ENCODE measurements around the gene PROB1. TPM values are rescaled to one million over a fixed set of nuclear protein-coding genes. Genes with fewer than 3 reads are reported as not detected.
"Not testable (repeated sequence)": the region's sequence is repeated elsewhere in the genome, so short reads cannot be mapped to it uniquely, and the experiment has no call there.

The PROB1 gene
- total RNA-seq, 1 donor from 2014 or later, result 7.3 TPM

GRCh38 chr5:139392324-139392677 lies 2.6 kb downstream of the PROB1 start:
- DNase-seq (ENCODE audit: low read depth in 2 of 2), result no peak

GRCh38 chr5:139391570-139392323 lies 3.2 kb downstream of the PROB1 start:
- no peak for DNase-seq (ENCODE audit: low read depth in 2 of 2)

GRCh38 chr5:139390639-139391569 lies 4.0 kb downstream of the PROB1 start:
- no peak for DNase-seq (ENCODE audit: low read depth in 2 of 2)

GRCh38 chr5:139389701-139390638 lies 4.9 kb downstream of the PROB1 start, which contains the start of gene MZB1:
TSS of gene MZB1 (minus strand) at chr5:139389913. CDS start at chr5:139389856, 57 bp downstream.
- no peak for DNase-seq (ENCODE audit: low read depth in 2 of 2)

GRCh38 chr5:139388198-139388821 lies 6.6 kb downstream of the PROB1 start:
- peak; percentile 35 to 55 for DNase-seq (ENCODE audit: low read depth in 2 of 2)

GRCh38 chr5:139387611-139388197 lies 7.2 kb downstream of the PROB1 start:
- no peak for DNase-seq (ENCODE audit: low read depth in 2 of 2)

GRCh38 chr5:139386956-139387355 lies 7.9 kb downstream of the PROB1 start:
- not testable (repeated sequence) for DNase-seq (ENCODE audit: low read depth in 2 of 2)

- no peak for DNase-seq (ENCODE audit: low read depth in 2 of 2)
These were observed 8.9 kb downstream of the PROB1 start for GRCh38 chr5:139386050-139386438.

- DNase-seq (ENCODE audit: low read depth in 2 of 2), result peak; percentile 35 to 37
These were observed 9.5 kb downstream of the PROB1 start for GRCh38 chr5:139385061-139386049.

- DNase-seq (ENCODE audit: low read depth in 2 of 2), result no peak
These were observed 10.3 kb downstream of the PROB1 start for GRCh38 chr5:139384591-139385051.

GRCh38 chr5:139383993-139384590 lies 10.8 kb downstream of the PROB1 start:
- no peak for DNase-seq (ENCODE audit: low read depth in 2 of 2)

- no peak for DNase-seq (ENCODE audit: low read depth in 2 of 2)
These were observed 11.5 kb downstream of the PROB1 start, which contains the start of gene SLC23A1 for GRCh38 chr5:139383275-139383992. TSS of gene SLC23A1 (minus strand) at chr5:139383297. CDS start at chr5:139383253, 44 bp downstream.

GRCh38 chr5:139382807-139383206 lies 12.1 kb downstream of the PROB1 start:
- no peak for DNase-seq (ENCODE audit: low read depth in 2 of 2)

GRCh38 chr5:139381837-139382761 lies 12.8 kb downstream of the PROB1 start:
- DNase-seq (ENCODE audit: low read depth in 2 of 2), result no peak

- DNase-seq (ENCODE audit: low read depth in 2 of 2), result no peak
These were observed 15.1 kb downstream of the PROB1 start for GRCh38 chr5:139379626-139380449.

- no peak for DNase-seq (ENCODE audit: low read depth in 2 of 2)
These were observed 16.0 kb downstream of the PROB1 start for GRCh38 chr5:139378941-139379361.
